Breast epithelium (tissue), 3 donors: ENCODE data around the gene FSD1.

Source experiments
- CTCF ChIP-seq, 3 donors: fragments of 450-650 bp; IDR thresholded peaks; one replicate each; pipeline ENCODE4 v1.5.1; 2016 to 2017; ENCODE audit warnings: antibody characterized with exemption in 3 of 3, mild to moderate bottlenecking in 3 of 3, moderate library complexity in 3 of 3
- POLR2AphosphoS5 ChIP-seq, 3 donors: sonication (generic); formaldehyde crosslinking; IDR thresholded peaks; one replicate each; pipeline ENCODE4 v1.6.1; 2017; ENCODE audit warnings: antibody characterized with exemption in 3 of 3

GRCh38 chr19:4346020-4346383 is 41.6 kb downstream of the FSD1 start:
- TF ChIP-seq CTCF (IDR thresholded peaks at IDR 0.05) = no peak
- no peak for TF ChIP-seq POLR2AphosphoS5 (IDR thresholded peaks at IDR 0.05)
